Stimulated activated naive CD4-positive, alpha-beta T cell (primary cell): ENCODE measurements around the gene MRTFB.
"Not testable (repeated sequence)": the region's sequence is repeated elsewhere in the genome, so short reads cannot be mapped to it uniquely, and the experiment has no call there.

ENCODE experiments used
- DNase-seq, 6 experiments: peaks; one replicate each; lab custom pipeline; 2025; lab: John Stamatoyannopoulos, UW

Gene MRTFB, protein sequence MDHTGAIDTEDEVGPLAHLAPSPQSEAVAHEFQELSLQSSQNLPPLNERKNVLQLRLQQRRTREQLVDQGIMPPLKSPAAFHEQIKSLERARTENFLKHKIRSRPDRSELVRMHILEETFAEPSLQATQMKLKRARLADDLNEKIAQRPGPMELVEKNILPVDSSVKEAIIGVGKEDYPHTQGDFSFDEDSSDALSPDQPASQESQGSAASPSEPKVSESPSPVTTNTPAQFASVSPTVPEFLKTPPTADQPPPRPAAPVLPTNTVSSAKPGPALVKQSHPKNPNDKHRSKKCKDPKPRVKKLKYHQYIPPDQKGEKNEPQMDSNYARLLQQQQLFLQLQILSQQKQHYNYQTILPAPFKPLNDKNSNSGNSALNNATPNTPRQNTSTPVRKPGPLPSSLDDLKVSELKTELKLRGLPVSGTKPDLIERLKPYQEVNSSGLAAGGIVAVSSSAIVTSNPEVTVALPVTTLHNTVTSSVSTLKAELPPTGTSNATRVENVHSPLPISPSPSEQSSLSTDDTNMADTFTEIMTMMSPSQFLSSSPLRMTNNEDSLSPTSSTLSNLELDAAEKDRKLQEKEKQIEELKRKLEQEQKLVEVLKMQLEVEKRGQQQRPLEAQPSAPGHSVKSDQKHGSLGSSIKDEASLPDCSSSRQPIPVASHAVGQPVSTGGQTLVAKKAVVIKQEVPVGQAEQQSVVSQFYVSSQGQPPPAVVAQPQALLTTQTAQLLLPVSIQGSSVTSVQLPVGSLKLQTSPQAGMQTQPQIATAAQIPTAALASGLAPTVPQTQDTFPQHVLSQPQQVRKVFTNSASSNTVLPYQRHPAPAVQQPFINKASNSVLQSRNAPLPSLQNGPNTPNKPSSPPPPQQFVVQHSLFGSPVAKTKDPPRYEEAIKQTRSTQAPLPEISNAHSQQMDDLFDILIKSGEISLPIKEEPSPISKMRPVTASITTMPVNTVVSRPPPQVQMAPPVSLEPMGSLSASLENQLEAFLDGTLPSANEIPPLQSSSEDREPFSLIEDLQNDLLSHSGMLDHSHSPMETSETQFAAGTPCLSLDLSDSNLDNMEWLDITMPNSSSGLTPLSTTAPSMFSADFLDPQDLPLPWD

DNA sequence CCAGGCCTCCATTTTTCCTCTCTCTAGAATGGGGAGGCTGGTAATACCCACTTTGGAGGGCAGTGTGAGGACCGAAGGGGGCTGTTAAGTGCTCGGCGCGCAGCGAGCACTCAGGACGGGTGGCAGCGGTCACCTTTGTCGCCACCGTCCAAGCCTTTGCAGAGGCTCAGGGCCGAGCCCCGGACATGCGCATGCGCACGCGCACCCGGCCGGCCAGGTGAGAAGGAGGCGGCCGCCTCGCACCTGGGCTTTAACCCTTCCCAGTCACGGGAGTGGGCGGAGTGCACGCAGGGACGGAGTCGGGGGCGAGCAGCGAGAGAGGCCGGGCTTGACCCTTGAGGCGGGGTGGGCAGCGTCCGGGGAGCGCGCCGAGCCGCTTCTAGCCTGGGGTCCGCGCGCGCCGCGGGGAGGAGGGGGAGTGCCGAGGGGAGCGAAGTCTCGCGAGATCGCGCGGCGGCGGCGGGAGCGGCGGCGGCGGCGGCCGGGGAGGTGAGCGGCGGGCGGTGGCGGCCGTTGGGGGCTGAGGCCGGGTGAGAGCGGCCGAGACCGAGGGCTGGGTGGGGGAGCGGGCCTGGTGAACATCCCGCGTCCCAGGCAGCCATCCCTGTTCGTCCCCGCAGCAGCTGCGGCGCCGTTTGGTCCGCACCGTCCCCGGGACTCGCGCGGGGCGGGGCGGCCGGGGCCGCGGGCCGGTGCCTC, at the start of gene MRTFB:
TSS of gene MRTFB (plus strand) at position 443 of the 699 bp plus-strand sequence. CDS start 69,288 bp downstream, outside the sequence.
- DNase-seq, result peak; percentile 66 to 95 (median 78)

DNA sequence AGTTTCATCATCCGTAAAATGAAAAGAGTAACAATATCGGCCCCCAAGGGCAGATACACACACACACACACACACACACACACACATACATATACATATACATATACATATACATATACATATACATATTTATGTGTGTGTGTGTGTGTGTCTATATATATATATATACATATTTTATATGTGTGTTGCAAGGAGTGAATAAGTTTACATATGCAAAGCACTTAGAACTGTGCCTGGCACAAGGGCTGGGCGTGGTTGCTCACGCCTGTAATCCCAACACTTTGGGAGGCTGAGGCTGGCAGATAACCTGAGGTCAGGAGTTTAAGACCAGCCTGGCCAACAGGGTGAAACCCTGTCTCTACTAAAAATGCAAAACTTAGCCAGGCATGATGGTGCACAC, 47.6 kb upstream of the MRTFB start:
- not testable (repeated sequence) for DNase-seq

DNA sequence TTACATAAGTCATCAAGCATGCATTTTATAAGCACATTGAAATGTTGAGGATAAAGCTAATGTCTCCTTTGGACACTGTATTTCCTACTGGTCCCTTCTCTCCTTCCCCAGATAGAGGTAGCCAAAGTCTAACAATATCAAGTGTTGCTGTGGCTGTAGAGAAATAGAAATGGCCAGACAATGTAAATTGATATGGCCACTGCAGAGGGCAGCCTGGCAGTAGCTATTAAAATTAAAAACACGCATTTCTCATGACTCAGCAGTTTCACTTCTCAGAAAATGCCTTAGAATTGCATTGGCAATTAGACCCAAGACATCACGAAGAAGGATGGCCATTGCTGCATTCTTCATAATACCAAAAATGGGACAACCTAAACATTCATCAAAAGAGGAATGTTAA, 46.8 kb upstream of the MRTFB start:
- no peak for DNase-seq

DNA sequence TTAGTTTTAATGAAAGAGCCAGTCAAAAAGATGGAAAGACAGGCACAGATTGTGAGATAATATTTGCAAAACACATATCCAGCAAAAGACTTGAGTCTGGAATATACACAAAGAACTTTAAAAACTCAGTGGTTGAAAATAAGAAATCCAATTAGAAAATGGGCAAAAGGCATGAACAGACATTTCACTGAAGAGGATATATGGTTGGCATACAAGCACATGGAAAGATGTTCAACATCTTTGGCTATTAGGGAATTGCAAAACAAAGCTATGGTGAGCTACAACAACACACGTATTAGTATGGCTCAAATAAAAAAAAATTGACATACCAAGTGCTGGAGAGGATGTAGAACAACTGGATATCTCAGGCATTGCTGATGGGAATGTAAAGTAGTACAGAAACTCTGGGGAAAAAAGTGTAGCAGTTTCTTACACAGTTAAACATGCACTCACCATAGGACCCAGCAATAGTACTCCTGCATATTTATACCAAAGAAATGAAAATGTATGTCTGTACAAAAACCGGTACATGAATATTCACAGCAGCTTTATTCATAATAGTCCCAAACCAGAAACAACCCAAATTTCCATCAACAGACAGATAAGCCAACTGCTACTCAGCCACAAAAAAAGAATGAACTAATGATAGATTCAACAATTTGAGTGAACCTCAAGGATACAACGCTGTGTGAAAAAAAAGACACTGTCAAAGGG, 44.4 kb upstream of the MRTFB start:
- no peak for DNase-seq

DNA sequence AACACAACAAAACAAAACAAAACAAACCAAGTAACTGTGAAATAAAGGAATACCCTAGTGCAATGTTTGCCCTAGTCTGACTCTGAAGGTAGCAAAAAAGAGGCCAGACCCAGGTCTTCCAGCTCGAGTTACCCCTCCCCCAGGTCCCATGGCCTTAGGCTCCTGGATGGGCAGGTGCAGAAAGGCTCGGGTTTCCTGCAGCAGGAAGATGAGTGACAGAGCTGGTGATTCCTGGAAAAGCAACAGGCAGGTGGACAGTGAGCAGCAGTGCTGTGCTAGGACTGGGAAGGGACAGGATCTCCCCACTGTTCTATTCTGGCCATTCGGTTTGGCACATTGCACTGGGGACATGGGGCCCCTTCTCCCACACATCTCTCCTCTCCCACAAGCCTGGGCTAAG, 42.9 kb upstream of the MRTFB start:
- DNase-seq, result no peak

DNA sequence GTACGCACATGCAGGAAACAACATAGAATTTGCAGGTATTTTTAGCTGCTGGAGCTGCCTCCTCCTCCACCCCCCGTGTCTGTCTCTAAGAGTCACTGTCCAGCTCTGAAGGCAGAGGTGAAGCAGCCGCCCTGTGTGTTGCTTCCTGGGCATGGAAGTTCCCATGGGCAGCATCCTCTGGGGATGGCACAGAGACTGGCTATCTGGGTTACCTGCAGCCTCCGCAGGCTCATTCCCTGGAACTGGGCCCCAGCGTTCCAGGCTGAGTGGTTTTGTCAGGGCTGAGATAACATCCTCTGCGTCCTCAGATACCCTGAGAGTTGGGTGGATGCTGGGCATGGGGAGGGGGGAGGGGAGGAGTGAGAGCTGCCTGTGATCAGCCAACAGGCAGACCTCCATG, 41.5 kb upstream of the MRTFB start:
- DNase-seq, result no peak

DNA sequence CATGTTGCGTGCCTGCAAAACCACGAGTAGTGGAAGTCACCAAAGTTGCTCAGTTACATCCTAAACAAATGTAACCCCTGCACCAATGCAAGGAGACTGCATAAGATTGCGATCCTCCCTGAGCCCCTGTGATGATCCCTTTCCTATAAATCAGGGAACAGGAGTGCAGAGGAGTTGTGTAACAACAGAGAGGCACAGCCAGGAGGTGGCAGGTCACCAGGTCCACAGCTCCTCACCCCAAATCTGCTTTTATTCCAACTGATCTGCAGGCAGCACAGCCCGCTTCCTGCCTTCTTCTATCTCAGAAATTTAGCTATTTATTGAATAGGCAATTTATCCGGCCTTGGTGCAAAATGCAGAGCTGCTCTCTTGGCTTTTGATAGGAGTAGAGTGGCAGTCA, 36.0 kb upstream of the MRTFB start:
- no peak for DNase-seq

DNA sequence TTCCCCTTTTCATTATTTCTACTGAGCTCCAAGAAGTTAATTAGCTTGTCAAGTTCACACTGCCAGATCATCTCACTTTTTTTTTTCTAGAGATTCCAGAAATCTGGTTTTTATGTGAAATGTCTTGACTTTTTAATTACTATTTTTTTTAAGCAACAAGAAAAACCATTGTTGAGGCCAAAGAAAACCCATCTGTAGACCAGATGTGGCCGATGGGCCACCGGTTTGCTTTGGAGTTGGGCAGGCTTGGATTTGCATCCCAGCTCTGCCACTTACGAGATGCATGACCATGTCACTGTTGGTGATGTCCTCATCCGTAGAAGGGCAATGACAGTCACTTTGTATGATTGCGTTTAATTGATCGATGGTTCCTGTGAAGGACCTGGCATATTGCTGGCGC, 34.2 kb upstream of the MRTFB start:
- DNase-seq, result no peak

DNA sequence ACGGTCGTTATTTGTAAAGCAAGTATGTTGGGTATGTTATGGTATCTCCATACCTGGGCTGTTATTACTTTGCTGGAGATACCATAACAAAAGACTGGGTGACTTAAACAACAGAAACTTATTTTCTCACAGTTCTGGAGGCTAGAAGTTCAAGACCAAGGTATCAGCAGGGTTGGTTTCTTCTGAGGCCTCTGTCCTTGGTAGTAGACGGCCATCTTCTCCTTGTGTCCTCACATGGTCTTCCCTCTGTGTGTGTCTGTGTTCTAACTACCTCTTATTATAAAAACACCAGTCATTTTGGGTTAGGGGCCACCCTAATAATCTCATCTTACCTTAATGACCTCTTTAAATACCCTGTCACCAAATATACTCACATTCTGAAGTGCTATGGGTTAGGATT, 33.2 kb upstream of the MRTFB start:
- DNase-seq, result no peak

DNA sequence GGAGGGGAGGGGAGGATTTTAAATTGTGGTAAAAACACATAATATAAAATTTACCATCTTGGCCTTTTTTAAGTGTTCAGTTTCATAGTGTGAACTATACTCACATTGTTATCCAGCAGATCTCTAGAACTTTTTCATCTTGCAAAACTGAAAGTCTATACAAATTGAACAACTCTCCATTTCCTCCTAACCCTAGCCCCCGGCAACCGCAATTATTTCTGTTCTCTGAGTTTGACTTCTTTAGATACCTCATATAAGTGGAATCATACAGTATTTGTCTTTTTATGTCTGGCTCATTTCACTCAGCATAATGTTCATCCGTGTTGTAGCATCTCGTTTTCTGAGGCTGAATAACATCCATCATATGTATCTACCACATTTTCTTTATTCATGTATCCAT, 30.0 kb upstream of the MRTFB start:
- peak in 1 of 6 experiments; percentile 3 for DNase-seq

DNA sequence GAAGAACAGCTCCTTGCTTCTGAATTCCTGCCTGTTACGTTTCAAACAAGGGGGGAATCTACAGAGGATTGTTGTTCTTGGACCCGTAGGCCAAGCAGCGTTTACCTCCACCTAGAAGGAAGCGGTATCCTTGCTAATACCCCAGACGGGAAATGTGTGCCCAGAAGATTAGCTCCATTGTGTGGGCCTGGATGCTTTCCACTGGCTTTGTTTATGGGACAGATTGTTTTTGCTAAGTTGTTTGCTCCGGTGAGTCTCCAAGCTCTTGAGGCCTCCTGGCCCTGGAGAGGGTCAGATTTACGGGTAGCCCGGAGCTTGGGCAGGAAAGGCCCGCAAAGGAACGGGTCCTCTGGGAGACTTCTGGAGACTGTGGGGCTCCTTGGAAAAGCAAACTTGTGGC, 28.4 kb upstream of the MRTFB start:
- no peak for DNase-seq

DNA sequence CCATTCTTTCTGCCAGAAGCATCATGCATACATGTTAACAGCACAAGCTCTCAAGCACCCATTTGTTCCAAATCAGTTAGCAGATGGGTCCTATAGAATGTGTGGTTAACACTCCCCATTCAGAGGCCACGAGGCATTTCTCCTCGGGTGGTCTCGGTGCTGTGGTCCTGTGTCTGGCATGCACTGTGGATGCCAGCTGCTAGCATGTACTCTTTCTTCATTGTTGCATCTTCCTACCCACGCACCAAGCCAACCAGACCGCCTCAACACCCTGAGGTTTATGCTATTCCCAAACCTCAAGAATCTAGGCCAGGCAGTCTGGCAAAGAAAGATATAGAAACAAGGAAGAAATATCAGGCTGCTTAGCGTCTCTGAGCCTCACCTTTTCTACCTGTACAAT, 27.8 kb upstream of the MRTFB start:
- DNase-seq, result no peak

DNA sequence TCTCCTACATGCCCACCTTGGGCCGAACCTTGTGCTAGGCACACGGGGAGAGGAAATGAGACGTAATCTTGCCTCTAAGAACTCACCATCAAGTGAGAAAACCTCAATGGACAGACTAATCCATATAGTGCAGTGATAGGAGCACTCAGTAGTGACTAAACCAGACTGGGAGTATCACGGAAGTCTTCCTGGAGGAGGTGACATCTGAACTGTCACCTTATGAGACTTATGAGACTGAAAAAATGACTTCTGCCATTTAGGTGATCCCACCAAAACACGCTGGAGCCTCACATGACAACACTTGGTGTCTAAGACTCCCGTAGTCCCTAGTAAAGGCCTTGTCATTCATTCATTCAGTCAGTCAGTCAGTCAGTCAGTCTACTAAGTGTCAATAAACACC, 27.3 kb upstream of the MRTFB start:
- DNase-seq, result no peak

DNA sequence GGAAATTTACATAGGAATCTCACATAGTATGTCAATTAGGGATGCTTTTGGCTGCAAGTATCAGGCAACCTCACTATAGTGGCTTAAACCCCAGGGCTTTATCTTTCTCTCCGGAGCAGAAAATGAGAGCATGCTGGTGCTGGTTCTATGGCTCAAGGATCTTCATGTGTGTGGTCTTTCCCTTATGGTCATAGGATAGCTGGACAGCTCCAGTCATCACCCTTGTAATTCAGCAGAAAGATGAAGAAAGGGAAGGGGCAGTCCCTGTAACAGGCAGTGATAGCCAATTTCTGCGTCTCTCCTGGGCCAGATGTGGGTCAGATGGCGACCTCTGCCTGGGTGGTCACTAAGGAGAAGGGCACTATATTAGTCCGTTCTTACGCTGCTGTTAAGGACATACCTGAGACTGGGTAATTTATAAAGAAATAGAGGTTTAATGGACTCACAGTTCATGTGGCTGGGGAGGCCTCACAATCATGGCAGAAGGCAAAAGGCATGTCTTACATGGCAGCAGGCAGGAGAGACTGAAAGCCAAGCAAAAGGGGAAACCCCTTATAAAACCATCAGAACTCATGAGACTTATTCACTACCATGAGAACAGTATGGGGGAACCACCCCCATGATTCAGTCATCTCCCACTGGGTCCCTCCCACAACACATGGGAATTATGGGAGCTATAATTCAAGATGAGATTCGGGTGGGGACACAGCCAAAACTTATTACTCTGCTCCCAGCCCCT, 23.8 kb upstream of the MRTFB start:
- not testable (repeated sequence) for DNase-seq

DNA sequence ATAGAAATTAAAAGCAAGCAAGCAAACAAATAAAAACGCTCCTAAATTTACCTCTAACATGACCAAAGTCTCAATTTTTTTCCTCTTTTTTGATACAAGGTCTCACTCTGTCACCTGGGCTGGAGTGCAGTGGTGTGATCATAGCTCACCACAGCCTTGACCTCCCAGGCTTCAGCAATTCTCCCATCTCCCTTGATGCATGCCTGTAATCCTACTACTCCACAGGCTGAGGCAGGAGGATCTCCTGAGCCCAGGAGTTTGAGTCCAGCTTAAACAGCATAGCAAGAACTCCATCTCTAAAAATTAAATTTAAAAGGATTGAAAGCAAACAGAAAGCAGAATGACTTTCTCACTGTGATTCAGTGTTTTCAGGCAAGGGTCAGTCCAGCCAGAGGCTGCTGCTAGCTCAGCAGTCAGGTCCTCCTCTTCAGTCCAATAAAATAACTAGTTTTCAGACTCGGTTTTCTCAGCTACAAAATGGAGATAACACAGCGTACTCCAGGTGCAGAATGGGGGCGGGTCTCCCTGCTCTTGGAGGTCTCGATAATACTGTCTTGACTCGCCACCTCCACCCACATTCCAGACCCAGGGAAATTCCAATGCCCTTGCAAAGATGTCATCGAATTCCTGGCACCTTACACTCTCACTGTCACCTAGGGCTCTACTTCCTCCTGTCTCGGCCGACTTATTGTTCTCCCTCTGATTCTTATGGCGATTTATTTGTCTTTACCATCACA, 20.7 kb upstream of the MRTFB start:
- DNase-seq, result no peak

DNA sequence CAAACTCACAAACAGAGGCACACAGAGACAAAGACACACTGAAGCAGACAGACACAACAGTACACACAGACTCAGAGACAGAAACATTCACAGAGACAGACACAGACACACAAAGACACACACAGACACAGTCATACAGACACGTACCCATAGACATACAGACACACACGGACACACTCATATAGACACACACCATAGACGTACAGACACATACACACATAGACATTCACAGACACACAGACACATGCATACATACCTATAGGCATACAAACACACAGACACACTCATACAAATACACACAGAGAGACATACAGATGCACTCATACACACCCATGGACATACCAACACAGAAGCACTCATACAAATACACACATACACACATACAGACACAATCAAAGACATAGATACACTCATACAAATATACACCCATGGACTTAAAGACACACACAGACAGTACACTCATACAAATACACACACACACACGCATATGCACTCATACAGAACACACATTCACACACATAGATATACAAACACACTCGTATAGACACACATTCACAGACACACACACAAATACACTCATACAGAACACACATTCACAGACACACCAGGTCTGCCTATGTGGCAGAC, 19.9 kb upstream of the MRTFB start:
- no peak for DNase-seq

DNA sequence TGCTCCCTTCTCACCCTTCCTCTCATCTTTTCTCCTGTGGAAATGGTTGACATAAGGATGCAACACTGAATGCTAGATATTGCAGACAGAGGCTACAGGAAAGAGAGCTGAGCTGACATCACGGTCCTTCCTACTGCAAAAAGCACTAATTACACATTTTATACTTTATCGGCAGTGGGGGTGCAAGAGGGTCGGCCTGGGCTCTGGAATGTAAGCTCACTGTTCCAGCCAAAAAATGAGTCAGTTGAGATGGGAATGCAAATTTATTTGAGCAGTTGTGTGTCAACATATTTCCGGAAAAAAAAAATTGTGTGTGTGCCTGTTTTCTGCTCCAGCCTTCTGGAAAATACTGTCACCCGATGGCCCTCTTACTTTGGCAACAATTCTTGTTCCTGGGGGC, 14.1 kb upstream of the MRTFB start:
- no peak for DNase-seq

DNA sequence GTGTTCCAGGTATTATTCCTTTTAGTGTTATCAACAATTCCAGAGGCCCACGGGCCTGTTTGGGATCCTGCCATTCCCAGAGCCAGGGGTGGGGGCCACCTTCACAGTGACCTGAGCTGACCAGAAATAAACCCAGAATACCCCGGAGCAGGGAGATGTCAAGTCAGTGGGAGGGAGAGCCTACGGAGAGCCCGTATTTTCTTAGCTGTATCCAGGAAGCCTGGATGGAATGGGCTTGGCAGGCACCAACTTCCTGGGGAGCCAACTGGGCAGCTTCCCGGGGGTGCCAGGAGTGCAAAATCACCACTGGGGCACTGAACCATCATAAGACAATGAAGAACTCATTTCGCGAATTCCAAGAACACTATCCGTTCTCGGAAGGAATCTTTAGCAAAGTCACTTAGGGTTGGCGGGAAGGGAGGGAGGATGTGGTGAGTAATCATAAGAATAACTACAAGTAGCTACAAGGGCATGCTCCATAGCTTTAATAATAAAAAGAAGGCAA, 13.2 kb upstream of the MRTFB start:
- DNase-seq, result no peak

DNA sequence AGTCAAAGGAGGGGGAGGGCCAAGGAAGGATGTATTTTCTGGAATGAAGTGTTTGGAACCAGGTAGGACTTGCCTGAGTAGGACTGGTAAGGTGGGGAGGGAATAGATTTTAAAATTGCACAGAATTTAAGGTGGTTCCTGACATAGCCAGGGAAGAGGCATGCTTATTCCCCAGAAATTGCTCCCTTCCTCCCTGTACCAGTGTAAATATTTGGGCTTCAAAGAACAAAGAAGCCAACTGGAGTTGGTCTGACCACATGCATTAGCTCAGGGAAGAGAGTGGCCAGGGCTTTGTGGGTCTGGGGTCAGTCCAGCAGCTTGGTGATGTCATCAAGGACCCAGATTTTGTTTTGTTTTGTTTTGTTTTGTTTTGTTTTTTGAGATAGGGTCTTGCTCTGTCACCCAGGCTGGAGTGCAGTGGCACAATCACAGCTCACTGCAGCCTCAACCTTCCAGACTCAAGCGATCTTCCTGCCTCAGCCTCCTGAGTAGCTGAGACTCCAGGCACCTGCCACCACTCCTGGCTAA, 9.3 kb upstream of the MRTFB start:
- no peak for DNase-seq
